GM12878 (cell line): ENCODE measurements around the gene LAMB4. TPM values are rescaled to one million over a fixed set of nuclear protein-coding genes. Genes with fewer than 3 reads are reported as not detected.

ENCODE experiments used
- ATAC-seq: fragments of 200-7000 bp; cut with Tn5 transposase; 3 replicates; pipeline ENCODE4 v1.9.1; 2020; ENCODE audit warnings: mild to moderate bottlenecking, moderate library complexity
- BruUV-seq: library from RNA; stranded (reverse); fragments of 400-500 nt; replicated peaks from 2 replicates; lab custom pipeline; 2021; lab: Mats Ljungman, UMichigan
- CTCF ChIA-PET: fragments of 300-600 bp; sonication (Branson Sonifier 250); formaldehyde crosslinking; extraction: SDS; loops from one replicate; lab custom pipeline; 2021; ENCODE audit warnings: inconsistent platforms; lab: Yijun Ruan, JAX
- POLR2A ChIA-PET: fragments of 350-600 bp; formaldehyde crosslinking; extraction: SDS; loops from one replicate; lab custom pipeline; 2021; ENCODE audit warnings: inconsistent platforms; lab: Charles Lee
- RAD21 ChIA-PET: fragments of 300-600 bp; sonication (Branson Sonifier 250); formaldehyde crosslinking; loops from one replicate; lab custom pipeline; 2023; ENCODE audit warnings: antibody characterized with exemption; ENCODE audit not compliant: unreplicated experiment; lab: Charles Lee
- SMC1A ChIA-PET: fragments of 300-600 bp; sonication (Branson Sonifier 250); formaldehyde crosslinking; loops from one replicate; lab custom pipeline; 2023; ENCODE audit not compliant: unreplicated experiment, uncharacterized antibody; lab: Charles Lee
- DNase-seq: peaks from one replicate; pipeline ENCODE4 v3.0.0-alpha.2; 2011; ENCODE audit warnings: low read depth, low spot score
- FAIRE-seq: peaks from 3 replicates; lab custom pipeline; 2011; peaks lifted over from hg19 to GRCh38; lab: Jason Lieb, UNC
- H2AFZ ChIP-seq: 2 replicates; pipeline ENCODE4 v1.6.0; 2011; ENCODE audit warnings: low read depth, low read length, control low read depth; ENCODE audit not compliant: control insufficient read depth
- H3K27ac ChIP-seq: 2 replicates; pipeline ENCODE4 v1.5.1; 2011; ENCODE audit warnings: control low read depth; ENCODE audit not compliant: control insufficient read depth, insufficient read depth
- H3K27me3 ChIP-seq, 2 experiments: replicated peaks in 1 of 2; 2 replicates each; pipeline versions ENCODE4 v1.6.0 to v1.6.1; 2011; ENCODE audit warnings: low read length in 1 of 2; ENCODE audit not compliant: control insufficient read depth in 2 of 2, insufficient read depth in 2 of 2
- H3K36me3 ChIP-seq, 2 experiments: 2 replicates each; pipeline ENCODE4 v1.5.1; 2011; ENCODE audit warnings: low read length in 1 of 2; ENCODE audit not compliant: control insufficient read depth in 2 of 2, insufficient read depth in 2 of 2
- H3K4me1 ChIP-seq: 2 replicates; pipeline ENCODE4 v1.6.1; 2011; ENCODE audit warnings: mild to moderate bottlenecking, low read length, moderate library complexity, mixed read lengths; ENCODE audit not compliant: control insufficient read depth, insufficient read depth
- H3K4me2 ChIP-seq: 2 replicates; pipeline ENCODE4 v1.6.0; 2011; ENCODE audit warnings: control low read depth; ENCODE audit not compliant: control insufficient read depth, insufficient read depth
- H3K4me3 ChIP-seq: fragments of 200-600 bp; sonication (generic); 2 replicates; pipeline ENCODE4 v1.5.1; 2016
- H3K79me2 ChIP-seq: 2 replicates; pipeline ENCODE4 v1.6.0; 2011; ENCODE audit warnings: low read length; ENCODE audit not compliant: control insufficient read depth, insufficient read depth
- H3K9ac ChIP-seq: 2 replicates; pipeline ENCODE4 v1.8.0; 2011; ENCODE audit warnings: low read length, control low read depth, mixed read lengths; ENCODE audit not compliant: control insufficient read depth, insufficient read depth
- H3K9me3 ChIP-seq: replicated peaks from 3 replicates; pipeline ENCODE4 v1.5.1; 2011; ENCODE audit warnings: mild to moderate bottlenecking, low read length; ENCODE audit not compliant: control insufficient read depth, insufficient read depth
- H4K20me1 ChIP-seq: 2 replicates; pipeline ENCODE4 v1.6.0; 2011; ENCODE audit not compliant: control insufficient read depth, insufficient read depth
- BACH1 ChIP-seq: fragments of 450-650 bp; IDR thresholded peaks from 2 replicates; pipeline ENCODE4 v1.6.1; 2017; ENCODE audit warnings: mild to moderate bottlenecking, borderline replicate concordance
- EED ChIP-seq: sonication (generic); IDR thresholded peaks from 2 replicates; pipeline ENCODE4 v1.6.1; 2016; ENCODE audit warnings: antibody characterized with exemption, low read depth
- GABPA ChIP-seq: IDR thresholded peaks from 2 replicates; pipeline ENCODE4 v1.6.1; 2014; ENCODE audit warnings: antibody characterized with exemption, low read depth, mild to moderate bottlenecking, inconsistent platforms
- HDAC2 ChIP-seq: fragments of 200-600 bp; sonication (generic); IDR thresholded peaks from 2 replicates; pipeline ENCODE4 v1.6.1; 2017
- JUNB ChIP-seq: IDR thresholded peaks from 2 replicates; pipeline ENCODE4 v1.6.1; 2016; ENCODE audit warnings: antibody characterized with exemption, mild to moderate bottlenecking
- MTA3 ChIP-seq: IDR thresholded peaks from 2 replicates; pipeline ENCODE4 v1.6.1; 2012; ENCODE audit warnings: low read length, inconsistent platforms, borderline replicate concordance
- RAD51 ChIP-seq: fragments of 450-650 bp; IDR thresholded peaks from 2 replicates; pipeline ENCODE4 v1.6.1; 2016; ENCODE audit warnings: moderate library complexity, mild to moderate bottlenecking, inconsistent platforms
- SUPT20H ChIP-seq: IDR thresholded peaks from 2 replicates; pipeline ENCODE4 v1.6.1; 2011; ENCODE audit warnings: low read depth, mild to moderate bottlenecking, low read length, moderate library complexity, borderline replicate concordance; ENCODE audit not compliant: control insufficient read depth
- WGBS: methylation state at CpG from one replicate; pipeline ENCODE4 v1.1.6; 2016; ENCODE audit warnings: low lambda C conversion rate; ENCODE audit not compliant: insufficient replicate concordance, insufficient coverage; ENCODE audit errors: missing lambda C conversion rate; 5-methylcytosine and 5-hydroxymethylcytosine counted together
- in situ Hi-C: fragments of 300-500 bp; cut with MboI; formaldehyde crosslinking; loops from 9 replicates; pipeline ENCODE4 v1.14.3; 2018; ENCODE audit warnings: mixed read lengths
- intact Hi-C: fragments of 100-400 bp; cut with micrococcal nuclease; formaldehyde crosslinking; loops from one replicate; pipeline ENCODE4 v1.14.2; 2022; ENCODE audit not compliant: unreplicated experiment
- polyA plus RNA-seq, 11 experiments: library from polyadenylated mRNA; depleted of rRNA in 4 of 11; unstranded in 6 of 11; stranded (reverse) in 5 of 11; fragments of >200 nt; fragmentation: Nextera tagmentation in 4 of 11; fragmentation: Illumina TruSeq in 1 of 11; extraction: Ambion mirVana in 4 of 11; extraction: Trizol in 1 of 11; gene quantifications; 1 replicate in 1 of 11; 2 replicates in 10 of 11; pipeline versions ENCODE4 v1.2.1 to v1.2.3, GENCODE V29; 2011 to 2016; ENCODE audit warnings: inconsistent platforms in 2 of 11, missing spikeins in 2 of 11, low read depth in 1 of 11
- total RNA-seq, 4 experiments: library from RNA; depleted of rRNA in 3 of 4; stranded (reverse); fragments of >200 nt in 3 of 4; fragmentation: Illumina TruSeq in 1 of 4; extraction: Trizol in 1 of 4; gene quantifications; 2 replicates each; pipeline versions ENCODE4 v1.2.1 to v1.2.3, GENCODE V29; 2013 to 2021
- TF ChIP-seq, protein P1 (sequence below): IDR thresholded peaks from 2 replicates; pipeline ENCODE4 v1.6.1; 2012; ENCODE audit warnings: improper control_type of control experiment, low read depth, low read length; ENCODE audit not compliant: insufficient replicate concordance

LAMB4 gene
- total and polyA plus RNA-seq, 10 of the 15 experiments (the other 5 are each of a cell fraction or from before 2014, with no cell fraction given), result 0.04 to 0.06 TPM; not detected in 8

DNA sequence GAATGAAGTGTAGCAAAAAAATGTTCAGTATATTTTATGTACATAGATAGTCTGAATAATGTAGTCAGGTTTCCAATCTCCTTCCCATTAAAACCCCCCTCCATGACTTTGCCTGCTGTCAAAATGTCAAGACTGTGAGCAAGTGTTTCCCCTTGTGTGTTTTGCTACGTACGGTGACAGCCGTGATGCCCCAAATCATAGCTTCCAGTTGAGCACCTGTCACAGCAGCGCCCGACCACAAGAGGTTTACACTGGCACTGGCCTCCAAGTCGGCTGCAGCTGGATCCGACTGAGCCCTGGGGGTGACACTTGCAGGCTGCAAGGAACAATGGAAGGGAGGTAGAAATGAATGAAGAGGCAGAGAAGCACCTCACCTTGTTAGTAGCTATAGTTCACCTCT, 62.3 kb downstream of the LAMB4 start:
- no peaks in the 10 kb centered on the region for H4K20me1 ChIP-seq
- TF ChIP-seq EED (no peak), MTA3 (no peak), JUNB (no peak), RAD51 (no peak), GABPA (no peak), BACH1 (no peak), SUPT20H (no peak), HDAC2 (no peak)
- TF ChIP-seq, protein P1, sequence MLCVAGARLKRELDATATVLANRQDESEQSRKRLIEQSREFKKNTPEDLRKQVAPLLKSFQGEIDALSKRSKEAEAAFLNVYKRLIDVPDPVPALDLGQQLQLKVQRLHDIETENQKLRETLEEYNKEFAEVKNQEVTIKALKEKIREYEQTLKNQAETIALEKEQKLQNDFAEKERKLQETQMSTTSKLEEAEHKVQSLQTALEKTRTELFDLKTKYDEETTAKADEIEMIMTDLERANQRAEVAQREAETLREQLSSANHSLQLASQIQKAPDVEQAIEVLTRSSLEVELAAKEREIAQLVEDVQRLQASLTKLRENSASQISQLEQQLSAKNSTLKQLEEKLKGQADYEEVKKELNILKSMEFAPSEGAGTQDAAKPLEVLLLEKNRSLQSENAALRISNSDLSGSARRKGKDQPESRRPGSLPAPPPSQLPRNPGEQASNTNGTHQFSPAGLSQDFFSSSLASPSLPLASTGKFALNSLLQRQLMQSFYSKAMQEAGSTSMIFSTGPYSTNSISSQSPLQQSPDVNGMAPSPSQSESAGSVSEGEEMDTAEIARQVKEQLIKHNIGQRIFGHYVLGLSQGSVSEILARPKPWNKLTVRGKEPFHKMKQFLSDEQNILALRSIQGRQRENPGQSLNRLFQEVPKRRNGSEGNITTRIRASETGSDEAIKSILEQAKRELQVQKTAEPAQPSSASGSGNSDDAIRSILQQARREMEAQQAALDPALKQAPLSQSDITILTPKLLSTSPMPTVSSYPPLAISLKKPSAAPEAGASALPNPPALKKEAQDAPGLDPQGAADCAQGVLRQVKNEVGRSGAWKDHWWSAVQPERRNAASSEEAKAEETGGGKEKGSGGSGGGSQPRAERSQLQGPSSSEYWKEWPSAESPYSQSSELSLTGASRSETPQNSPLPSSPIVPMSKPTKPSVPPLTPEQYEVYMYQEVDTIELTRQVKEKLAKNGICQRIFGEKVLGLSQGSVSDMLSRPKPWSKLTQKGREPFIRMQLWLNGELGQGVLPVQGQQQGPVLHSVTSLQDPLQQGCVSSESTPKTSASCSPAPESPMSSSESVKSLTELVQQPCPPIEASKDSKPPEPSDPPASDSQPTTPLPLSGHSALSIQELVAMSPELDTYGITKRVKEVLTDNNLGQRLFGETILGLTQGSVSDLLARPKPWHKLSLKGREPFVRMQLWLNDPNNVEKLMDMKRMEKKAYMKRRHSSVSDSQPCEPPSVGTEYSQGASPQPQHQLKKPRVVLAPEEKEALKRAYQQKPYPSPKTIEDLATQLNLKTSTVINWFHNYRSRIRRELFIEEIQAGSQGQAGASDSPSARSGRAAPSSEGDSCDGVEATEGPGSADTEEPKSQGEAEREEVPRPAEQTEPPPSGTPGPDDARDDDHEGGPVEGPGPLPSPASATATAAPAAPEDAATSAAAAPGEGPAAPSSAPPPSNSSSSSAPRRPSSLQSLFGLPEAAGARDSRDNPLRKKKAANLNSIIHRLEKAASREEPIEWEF, result no peak
- H2AFZ ChIP-seq, result no peak overlapping the region
- CTCF ChIA-PET, result no interaction called here
- H3K4me3 ChIP-seq, result no peak overlapping the region
- in situ Hi-C loops, result no loop called here
- no peaks in the 10 kb centered on the region for H3K36me3 ChIP-seq
- intact Hi-C loops, result no loop called here
- 0 out of 2 replicates have a peak, but pooled peaks cover 2% of the 10 kb centered on the region for H3K4me1 ChIP-seq
- BruUV-seq, result no TSS peak
- SMC1A ChIA-PET, result no interaction called here
- H3K9me3 ChIP-seq, result no peaks in the 10 kb centered on the region
- no peak for FAIRE-seq
- 50% methylated on average over 7 of the region's 7 CpGs for WGBS
- RAD21 ChIA-PET, result no interaction called here
- no peak overlapping the region for H3K9ac ChIP-seq
- POLR2A ChIA-PET, result no interaction called here
- peaks cover 1 to 2% of the 10 kb centered on the region in 2 experiments; a peak in 2 of 4 replicates for H3K27me3 ChIP-seq
- no peaks in the 10 kb centered on the region for H3K79me2 ChIP-seq
- H3K4me2 ChIP-seq, result no peak overlapping the region
- ATAC-seq, result no peak
- DNase-seq, result no peak
- H3K27ac ChIP-seq, result no peak overlapping the region
